ENCODE measurements around the gene ECT2L.

Gene ECT2L

GRCh38 chr6:138776659-138777058, 19.2 kb upstream of the ECT2L start (continued):
- TF ChIP-seq TOX (CRISPR knock-in tag; IDR thresholded peaks at IDR 0.05; ENCODE audit: borderline replicate concordance), result no peak

- no peak for ATAC-seq
These were observed 17.6 kb upstream of the ECT2L start for GRCh38 chr6:138778331-138778730.

GRCh38 chr6:138782243-138782642, 13.6 kb upstream of the ECT2L start:
- ATAC-seq, result no peak
- TF ChIP-seq ZNF8 (CRISPR knock-in tag; IDR thresholded peaks at IDR 0.05), result no peak
- TF ChIP-seq RARB (CRISPR knock-in tag; IDR thresholded peaks at IDR 0.05), result no peak
- TF ChIP-seq POU6F1 (CRISPR knock-in tag; IDR thresholded peaks at IDR 0.05; ENCODE audit: borderline replicate concordance, low read depth), result no peak
- TF ChIP-seq BACH2 (CRISPR knock-in tag; IDR thresholded peaks at IDR 0.05; ENCODE audit: borderline replicate concordance), result no peak
- no peak for TF ChIP-seq TSHZ2 (CRISPR knock-in tag; IDR thresholded peaks at IDR 0.05)
- TF ChIP-seq CSRNP3 (CRISPR knock-in tag; IDR thresholded peaks at IDR 0.05), result no peak
- TF ChIP-seq ZFP3 (CRISPR knock-in tag; IDR thresholded peaks at IDR 0.05), result no peak

More at GRCh38 chr6:138778331-138778730, 17.6 kb upstream of the ECT2L start:
- no peak for TF ChIP-seq OSR1 (CRISPR knock-in tag; IDR thresholded peaks at IDR 0.05)
- no peak for TF ChIP-seq RARB (CRISPR knock-in tag; IDR thresholded peaks at IDR 0.05)
- no peak for TF ChIP-seq ZNF565 (CRISPR knock-in tag; conservative IDR thresholded peaks at IDR 0.05; ENCODE audit: low read depth)
- TF ChIP-seq ZNF70 (CRISPR knock-in tag; IDR thresholded peaks at IDR 0.05), result no peak
- TF ChIP-seq ESRRG (CRISPR knock-in tag; IDR thresholded peaks at IDR 0.05), result no peak
- no peak for TF ChIP-seq TSHZ2 (CRISPR knock-in tag; IDR thresholded peaks at IDR 0.05)
- TF ChIP-seq PATZ1 (CRISPR knock-in tag; IDR thresholded peaks at IDR 0.05; ENCODE audit: borderline replicate concordance), result no peak
- no peak for TF ChIP-seq BACH2 (CRISPR knock-in tag; IDR thresholded peaks at IDR 0.05; ENCODE audit: borderline replicate concordance)
- TF ChIP-seq CSDC2 (CRISPR knock-in tag; IDR thresholded peaks at IDR 0.05), result no peak
- no peak for TF ChIP-seq ARNTL (CRISPR knock-in tag; IDR thresholded peaks at IDR 0.05; ENCODE audit: borderline replicate concordance, low read depth)
- TF ChIP-seq POU6F1 (CRISPR knock-in tag; IDR thresholded peaks at IDR 0.05; ENCODE audit: borderline replicate concordance, low read depth), result no peak
- no peak for TF ChIP-seq SNAI2 (CRISPR knock-in tag; IDR thresholded peaks at IDR 0.05)
- TF ChIP-seq ZC3H10 (CRISPR knock-in tag; IDR thresholded peaks at IDR 0.05), result no peak
- TF ChIP-seq CREB5 (CRISPR knock-in tag; IDR thresholded peaks at IDR 0.05; ENCODE audit: low read depth), result no peak
- TF ChIP-seq TOX (CRISPR knock-in tag; IDR thresholded peaks at IDR 0.05; ENCODE audit: borderline replicate concordance), result no peak
- TF ChIP-seq GLIS3 (CRISPR knock-in tag; IDR thresholded peaks at IDR 0.05), result no peak

Data from SK-N-SH treated with all-trans-retinoic acid at 6 μM for 48 hours (cell line).